HG03342 (cell line): ENCODE results near the gene CCL4.
"Not testable (repeated sequence)": the region's sequence is repeated elsewhere in the genome, so short reads cannot be mapped to it uniquely, and the experiment has no call there.

Experiments used
- ATAC-seq: cut with Tn5 transposase; IDR thresholded peaks from one replicate; pipeline ENCODE4 v1.9.1; 2021; ENCODE audit warnings: mild to moderate bottlenecking, moderate library complexity; ENCODE audit not compliant: unreplicated experiment

CCL4 gene

DNA sequence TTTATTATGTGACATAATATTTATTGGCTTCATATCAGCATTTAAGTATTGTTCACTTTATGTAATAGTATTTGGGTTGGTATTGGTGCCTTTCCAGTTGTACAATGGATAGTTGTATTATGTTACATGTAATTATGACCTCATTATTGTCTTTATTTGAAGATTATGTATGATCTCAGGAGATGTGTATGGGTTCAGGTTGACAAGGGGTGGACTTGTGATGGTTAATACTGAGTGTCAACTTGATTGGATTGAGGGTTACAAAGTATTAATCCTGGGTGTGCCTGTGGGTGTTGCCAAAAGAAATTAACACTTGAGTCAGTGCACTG lies 12.0 kb downstream of the CCL4 start:
- ATAC-seq, result not testable (repeated sequence)

- no peak for ATAC-seq
Measured at GRCh38 chr17:36117505-36118382, 14.1 kb downstream of the CCL4 start.

DNA sequence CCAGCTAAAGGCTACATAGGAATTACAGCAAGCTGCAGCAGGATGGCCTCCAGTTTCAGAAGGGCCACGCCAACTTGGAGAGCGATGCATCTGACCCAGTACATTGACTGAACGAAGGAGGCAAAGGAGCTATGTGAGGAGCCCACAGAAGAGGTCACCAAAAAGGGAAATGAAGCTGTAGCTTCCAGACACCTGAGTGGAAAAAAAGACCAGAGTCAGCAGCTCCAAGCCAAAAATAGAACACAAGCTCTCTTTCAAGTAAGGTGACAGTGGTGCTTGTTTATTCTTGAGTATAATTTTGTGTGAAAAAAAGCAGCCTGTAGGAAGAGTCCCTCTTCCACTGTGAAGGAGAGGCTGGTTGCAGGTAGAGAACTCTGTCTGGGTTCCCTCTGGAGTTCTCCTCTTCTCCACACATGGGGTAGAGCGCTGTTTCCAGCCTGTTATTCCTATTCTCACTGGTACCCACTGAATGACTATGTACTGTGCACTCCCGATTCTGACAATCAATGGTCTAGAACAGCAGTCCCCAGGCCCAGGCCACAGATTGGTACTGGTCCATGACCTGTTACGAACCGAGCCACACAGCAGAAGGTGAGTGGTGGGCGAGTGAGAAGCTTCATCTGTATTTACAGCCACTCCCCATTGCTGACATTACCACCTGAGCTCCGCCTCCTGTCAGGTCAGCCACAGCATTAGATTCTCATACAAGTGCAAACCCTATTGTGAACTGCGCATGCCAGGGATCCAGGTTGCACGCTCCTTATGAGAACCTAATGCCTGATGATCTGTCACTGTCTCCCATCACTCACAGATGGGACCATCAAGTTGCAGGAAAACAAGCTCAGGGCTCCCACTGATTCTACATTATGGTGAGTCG lies 15.1 kb downstream of the CCL4 start:
- no peak for ATAC-seq

- ATAC-seq, result no peak
Measured at GRCh38 chr17:36120221-36120620, 16.6 kb downstream of the CCL4 start.

GRCh38 chr17:36121099-36121498 lies 17.5 kb downstream of the CCL4 start:
- ATAC-seq, result not testable (repeated sequence)

DNA sequence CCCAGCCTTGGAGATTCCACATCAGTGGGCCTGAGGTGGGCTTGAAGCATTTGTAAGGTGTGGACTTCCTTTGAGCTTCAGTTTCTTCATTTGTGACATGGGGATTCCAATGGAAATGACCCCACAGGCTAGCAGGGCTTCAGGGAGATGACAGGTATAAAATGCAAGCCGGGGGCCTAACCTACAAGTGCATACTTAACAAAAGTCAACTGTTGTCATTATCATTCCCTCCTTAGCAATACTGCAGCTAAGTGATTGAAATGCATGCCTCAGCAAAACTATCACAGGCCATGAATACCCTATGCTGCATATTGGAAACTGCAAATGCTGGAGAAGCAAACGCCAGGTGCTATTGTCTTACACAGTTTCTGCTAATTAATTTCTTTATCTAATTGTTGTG lies 19.8 kb downstream of the CCL4 start:
- no peak for ATAC-seq

GRCh38 chr17:36124879-36125824 lies 21.5 kb downstream of the CCL4 start:
- ATAC-seq, result no peak

- no peak for ATAC-seq
Measured at GRCh38 chr17:36127199-36127893, 23.7 kb downstream of the CCL4 start.

DNA sequence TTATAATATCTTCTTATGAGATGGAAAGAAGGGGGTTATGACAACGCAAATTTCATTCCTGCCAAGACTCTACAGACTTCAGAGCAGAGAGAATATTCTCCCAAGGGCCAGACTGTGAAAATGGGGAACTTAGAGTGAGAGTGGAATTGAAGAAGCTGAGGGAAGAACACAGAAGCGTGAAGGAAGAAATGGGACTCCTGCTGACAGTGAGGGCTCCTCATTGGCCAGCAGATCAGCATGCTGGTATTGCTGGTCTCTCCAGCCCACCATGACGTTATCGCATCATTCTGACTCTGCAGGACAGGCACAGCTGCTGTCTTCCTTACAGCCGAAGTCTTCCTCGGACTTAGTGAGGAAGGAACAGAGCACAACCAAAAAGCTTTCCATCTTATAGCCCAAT lies 24.3 kb downstream of the CCL4 start:
- no peak for ATAC-seq

DNA sequence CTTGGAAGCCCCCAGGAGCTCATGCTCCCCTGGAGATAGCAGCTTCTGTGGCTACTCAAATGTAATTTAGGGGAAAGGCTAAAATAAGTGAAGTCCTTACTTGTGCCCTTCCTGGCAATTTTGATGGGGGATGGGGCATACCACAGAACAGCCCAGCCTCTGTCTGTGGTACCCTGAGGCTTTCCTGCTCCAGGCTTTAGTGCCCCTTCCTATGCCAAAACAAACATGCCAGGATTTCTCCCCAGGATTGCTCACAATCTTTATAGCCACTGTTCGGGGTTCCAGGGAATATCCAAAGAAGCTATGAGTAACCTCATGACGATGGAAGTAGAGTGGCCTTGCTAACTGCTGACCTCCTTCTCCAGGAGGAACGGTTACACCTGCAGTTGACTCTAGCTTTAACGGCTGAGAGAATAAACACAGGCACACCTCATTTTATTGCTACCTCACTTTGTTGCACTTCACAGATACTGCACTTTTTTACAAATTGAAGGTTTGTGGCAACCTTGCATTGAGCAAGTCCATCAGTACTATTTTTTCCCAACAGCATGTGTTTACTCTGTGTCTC lies 24.9 kb downstream of the CCL4 start:
- ATAC-seq, result no peak

DNA sequence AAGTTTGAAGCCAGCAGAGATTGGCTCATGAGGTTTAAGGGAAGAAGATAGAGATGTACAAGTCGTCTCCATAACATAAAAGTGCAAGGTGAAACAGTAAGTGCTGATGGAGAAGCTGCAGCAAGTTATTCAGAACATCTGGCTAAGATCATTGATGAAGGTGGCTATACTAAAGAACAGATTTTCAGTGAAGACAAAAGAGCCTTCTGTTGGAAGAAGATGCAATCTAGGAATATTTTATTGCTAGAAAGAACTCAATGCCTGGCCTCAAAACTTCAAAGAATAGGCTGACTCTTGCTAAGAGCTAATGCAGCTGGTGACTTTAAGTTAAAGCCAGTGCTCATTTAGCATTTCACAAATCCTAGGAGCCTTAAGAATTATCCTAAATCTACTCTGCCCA lies 26.0 kb downstream of the CCL4 start:
- ATAC-seq, result no peak

- ATAC-seq, result no peak
Measured at GRCh38 chr17:36130346-36130745, 26.7 kb downstream of the CCL4 start.

DNA sequence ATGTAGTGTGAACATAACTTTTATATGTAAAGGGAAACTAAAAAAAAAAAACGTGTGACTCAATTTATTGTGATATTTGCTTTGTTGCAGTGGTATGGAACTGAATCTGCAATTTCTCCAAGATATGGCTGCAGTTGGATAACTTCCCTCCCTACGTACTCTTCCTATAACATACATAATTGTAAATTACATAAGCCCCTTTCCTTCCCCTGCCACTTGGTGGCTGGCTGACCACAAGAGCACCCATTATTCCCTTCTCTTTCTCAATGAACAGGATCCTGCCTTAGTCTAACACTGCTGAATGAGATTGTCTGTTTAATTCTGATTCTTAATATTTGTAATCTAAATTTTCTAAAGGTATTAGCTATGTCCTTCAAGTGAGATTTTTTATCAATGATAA lies 27.8 kb downstream of the CCL4 start:
- ATAC-seq, result no peak

DNA sequence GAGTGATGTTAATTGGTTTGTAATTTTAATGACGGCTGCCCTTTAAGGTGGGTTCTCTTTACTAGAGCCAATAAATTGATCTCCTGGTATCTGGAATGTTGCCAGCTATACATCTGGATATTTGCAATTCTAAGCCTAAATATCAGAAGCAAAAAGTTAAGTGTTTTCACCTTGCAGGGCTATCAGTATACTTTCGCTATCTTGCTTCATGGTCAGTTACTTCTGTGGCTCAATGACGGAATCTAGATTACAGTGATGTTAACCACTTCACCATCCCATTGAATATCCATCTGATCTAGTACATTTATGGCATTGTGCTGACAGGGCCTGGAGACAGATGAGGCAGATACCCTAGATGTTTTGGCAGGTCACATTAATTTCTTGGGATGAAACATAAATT lies 28.3 kb downstream of the CCL4 start:
- ATAC-seq, result no peak

DNA sequence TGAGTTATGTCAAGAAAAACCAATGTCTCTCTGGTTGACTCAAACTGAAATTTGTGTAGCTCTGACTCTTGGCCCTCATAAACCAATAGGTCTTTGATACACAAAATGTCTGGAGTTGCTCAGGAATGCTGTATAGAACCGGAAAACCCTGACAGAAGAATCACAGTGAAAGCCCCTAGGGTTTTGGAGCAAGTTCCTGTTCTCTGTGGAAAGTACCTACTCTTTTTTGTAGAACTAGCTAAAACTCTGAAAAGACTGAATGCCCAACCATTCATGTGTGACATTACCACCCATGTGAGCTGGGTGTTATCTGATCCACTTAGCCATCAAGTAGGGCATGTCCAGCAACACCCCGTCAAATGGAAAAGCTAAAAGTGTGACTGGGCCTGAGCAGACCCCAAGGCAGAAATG lies 28.8 kb downstream of the CCL4 start:
- no peak for ATAC-seq

DNA sequence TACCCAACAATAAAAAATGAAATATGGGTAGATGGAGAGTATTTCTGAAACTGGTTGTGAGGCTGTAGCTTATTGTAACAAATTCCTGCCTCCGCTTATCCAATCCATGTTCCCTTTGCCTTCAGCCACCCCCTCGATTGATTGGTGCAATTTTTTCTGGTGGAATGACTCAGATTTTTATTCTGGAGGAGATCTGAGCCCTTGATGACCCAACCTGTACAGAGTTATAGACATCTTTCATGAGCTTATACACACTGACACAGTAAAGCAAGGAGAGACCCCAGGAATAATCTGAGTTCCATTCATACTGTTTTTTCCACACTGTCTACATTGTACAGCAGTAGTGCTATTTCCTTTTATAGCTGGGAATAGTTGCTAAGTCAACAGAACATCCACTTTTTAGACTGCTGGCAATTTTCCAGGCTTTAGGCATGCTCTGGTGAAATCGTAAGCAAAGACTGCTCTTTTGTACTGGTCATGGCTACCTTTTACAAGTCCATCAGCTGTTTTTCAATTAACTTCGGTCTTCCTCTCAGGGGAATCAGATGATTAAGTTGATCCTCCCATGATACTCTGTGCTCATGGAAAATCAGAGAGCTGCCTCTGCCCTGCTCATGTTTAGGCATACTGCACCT lies 30.1 kb downstream of the CCL4 start:
- no peak for ATAC-seq

- ATAC-seq, result no peak
Measured at GRCh38 chr17:36135465-36135864, 31.8 kb downstream of the CCL4 start.

GRCh38 chr17:36136036-36136435 lies 32.4 kb downstream of the CCL4 start:
- no peak for ATAC-seq

- ATAC-seq, result no peak
Measured at GRCh38 chr17:36136439-36136838, 32.8 kb downstream of the CCL4 start.

DNA sequence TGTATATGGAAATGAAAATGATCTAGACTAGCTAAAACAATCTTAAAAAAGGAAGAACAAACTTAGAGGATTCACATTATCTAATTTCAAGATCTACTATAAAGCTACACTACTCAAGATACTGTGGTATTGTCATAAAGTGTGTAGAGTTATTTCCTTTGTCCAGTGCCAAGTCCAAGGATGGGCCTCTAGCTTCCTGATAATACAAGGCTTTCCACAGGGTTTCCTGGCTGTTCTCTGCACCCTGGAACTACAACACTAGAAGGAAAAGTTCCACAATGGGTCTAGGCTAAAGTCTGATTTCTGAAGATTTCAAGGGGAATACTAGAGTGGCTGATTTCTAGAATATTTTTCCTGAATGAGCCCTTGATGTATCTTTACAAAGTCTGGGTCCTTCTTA lies 38.6 kb downstream of the CCL4 start:
- no peak for ATAC-seq
